Ishikawa (cell line): ENCODE results near the gene CEBPG.

Experiments used
- CEBPB ChIP-seq: IDR thresholded peaks from 2 replicates; pipeline ENCODE4 v1.6.1; 2012
- EGR1 ChIP-seq: IDR thresholded peaks from 2 replicates; pipeline ENCODE4 v1.6.1; 2012
- EP300 ChIP-seq: IDR thresholded peaks from 2 replicates; pipeline ENCODE4 v1.6.1; 2012; ENCODE audit warnings: borderline replicate concordance
- FOXM1 ChIP-seq: IDR thresholded peaks from 2 replicates; pipeline ENCODE4 v1.6.1; 2012; ENCODE audit warnings: low read depth, borderline replicate concordance
- MAX ChIP-seq: IDR thresholded peaks from 2 replicates; pipeline ENCODE4 v1.6.1; 2012
- RAD21 ChIP-seq: IDR thresholded peaks from 2 replicates; pipeline ENCODE4 v1.6.1; 2012; ENCODE audit warnings: low read depth
- REST ChIP-seq: IDR thresholded peaks from 2 replicates; pipeline ENCODE4 v1.6.1; 2012; ENCODE audit warnings: low read depth, mild to moderate bottlenecking
- ZBTB7A ChIP-seq: IDR thresholded peaks from 2 replicates; pipeline ENCODE4 v1.6.1; 2012; ENCODE audit warnings: low read depth

- TF ChIP-seq FOXM1 (no peak), EP300 (no peak), ZBTB7A (no peak), RAD21 (no peak), REST (no peak), CEBPB (no peak), EGR1 (no peak), MAX (no peak)
Observed at GRCh38 chr19:33376941-33377557, 3.5 kb downstream of the CEBPG start.
